Thyroid gland (tissue), 4 donors: ENCODE results near the gene MGAT1.

Source experiments
- CTCF ChIP-seq, 6 experiments: fragments of 200-600 bp in 3 of 6; fragments of 450-650 bp in 3 of 6; sonication (generic) in 3 of 6; IDR thresholded peaks; one replicate each; pipeline ENCODE4 v1.5.1; 2016 to 2019; ENCODE audit warnings: antibody characterized with exemption in 6 of 6, mild to moderate bottlenecking in 2 of 6, inconsistent platforms in 1 of 6, moderate library complexity in 1 of 6
- POLR2A ChIP-seq, 2 donors: fragments of 450-650 bp; IDR thresholded peaks; one replicate each; pipeline ENCODE4 v1.6.1; 2017; ENCODE audit warnings: antibody characterized with exemption in 2 of 2, mild to moderate bottlenecking in 2 of 2, moderate library complexity in 1 of 2

DNA sequence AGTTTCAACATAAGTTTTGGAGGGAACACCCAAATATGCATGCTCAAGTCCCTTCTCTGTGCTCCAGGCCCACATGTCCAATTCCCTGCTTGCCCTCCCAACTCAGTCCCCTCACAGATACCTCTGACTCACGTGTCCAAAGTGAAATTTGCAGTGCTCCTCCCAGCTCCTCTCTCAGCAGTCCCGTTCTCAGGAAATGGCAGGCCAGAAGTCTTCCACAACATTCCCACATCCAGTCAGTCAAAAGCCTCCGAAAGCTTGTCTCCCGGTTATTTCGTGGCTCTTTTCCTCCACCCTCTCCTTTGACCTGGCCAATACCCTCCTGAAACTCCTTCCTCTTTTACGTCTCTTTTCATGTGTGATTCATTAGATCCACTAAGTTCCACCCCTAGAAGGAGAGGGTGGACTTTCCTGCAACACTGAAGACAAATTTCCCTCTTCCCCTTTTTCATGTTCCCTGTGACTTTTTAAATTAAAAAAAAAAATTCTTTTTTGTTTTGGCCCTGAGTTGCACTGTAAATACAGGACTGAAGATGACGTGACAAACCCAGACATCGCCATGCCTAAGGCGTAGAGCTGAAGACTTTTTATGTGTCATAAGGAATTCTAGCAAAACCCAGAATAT is 12.8 kb upstream of the MGAT1 start:
- no peak for TF ChIP-seq CTCF (IDR thresholded peaks at IDR 0.05)
- TF ChIP-seq POLR2A (IDR thresholded peaks at IDR 0.05): no peak
